K562 (cell line): ENCODE results near the gene SNRNP48. TPM values are rescaled to one million over a fixed set of nuclear protein-coding genes. Genes with fewer than 3 reads are reported as not detected.

Source experiments
- ATAC-seq: fragments of 200-7000 bp; cut with Tn5 transposase; 3 replicates; pipeline ENCODE4 v1.9.1; 2020; ENCODE audit warnings: moderate library complexity
- BruUV-seq: library from RNA; stranded (reverse); fragments of 400-500 nt; replicated peaks from 2 replicates; lab custom pipeline; 2021; lab: Mats Ljungman, UMichigan
- CTCF ChIA-PET: fragments of 300-600 bp; formaldehyde crosslinking; extraction: SDS; loops from one replicate; lab custom pipeline; 2021; ENCODE audit warnings: low intra/inter-chr PET ratio; lab: Yijun Ruan, JAX
- POLR2A ChIA-PET: fragments of 300-600, 350-650 bp; sonication (Branson Sonifier 250); formaldehyde crosslinking; extraction: SDS; loops from one replicate; lab custom pipeline; 2021; ENCODE audit warnings: antibody characterized with exemption, inconsistent platforms; lab: Yijun Ruan, JAX
- DNase-seq, 4 experiments: peaks; one replicate each; pipeline versions ENCODE4 v3.0.0 to v3.0.0-alpha.2; 2011 to 2018; ENCODE audit warnings: low spot score in 3 of 4, mixed read lengths in 3 of 4; ENCODE audit errors: extremely low read depth in 1 of 4
- FAIRE-seq: peaks from 2 replicates; lab custom pipeline; 2011; peaks lifted over from hg19 to GRCh38; lab: Jason Lieb, UNC
- H2AFZ ChIP-seq: 2 replicates; pipeline ENCODE4 v1.6.0; 2011; ENCODE audit warnings: low read depth, low read length, control low read depth, inconsistent platforms
- H3K27ac ChIP-seq: fragments of 200-600 bp; 3 replicates; pipeline ENCODE4 v1.8.0; 2011; ENCODE audit warnings: low read depth, mild to moderate bottlenecking, control low read depth, inconsistent platforms, low read length, moderate library complexity, mixed read lengths; ENCODE audit errors: extremely low read depth
- H3K27me3 ChIP-seq, 2 experiments: fragments of 300-600 bp in 1 of 2; 2 replicates in 1 of 2; 3 replicates in 1 of 2; pipeline versions ENCODE4 v1.6.0 to v1.8.0; 2011; ENCODE audit warnings: inconsistent platforms in 2 of 2, low read length in 2 of 2, mild to moderate bottlenecking in 1 of 2, mixed read lengths in 1 of 2, moderate library complexity in 1 of 2; ENCODE audit not compliant: control insufficient read depth in 2 of 2, insufficient read depth in 2 of 2
- H3K36me3 ChIP-seq: fragments of 300-600 bp; 3 replicates; pipeline ENCODE4 v1.8.0; 2011; ENCODE audit warnings: mild to moderate bottlenecking, low read length, inconsistent platforms; ENCODE audit not compliant: control insufficient read depth, insufficient read depth
- H3K4me1 ChIP-seq, 2 experiments: fragments of 200-600 bp in 1 of 2; replicated peaks in 1 of 2; 2 replicates in 1 of 2; 3 replicates in 1 of 2; pipeline versions ENCODE4 v1.5.1 to v1.8.0; 2011; ENCODE audit warnings: inconsistent platforms in 2 of 2, low read length in 2 of 2, mild to moderate bottlenecking in 1 of 2, mixed read lengths in 1 of 2, moderate library complexity in 1 of 2; ENCODE audit not compliant: control insufficient read depth in 2 of 2, insufficient read depth in 2 of 2
- H3K4me2 ChIP-seq: 2 replicates; pipeline ENCODE4 v1.6.1; 2011; ENCODE audit warnings: low read length, control low read depth, inconsistent platforms, mixed read lengths; ENCODE audit not compliant: insufficient read depth
- H3K4me3 ChIP-seq: fragments of 200-600 bp; sonication (generic), shearing (Covaris generic); 2 replicates; pipeline ENCODE4 v1.5.1; 2016; ENCODE audit warnings: control low read depth, inconsistent platforms
- H3K79me2 ChIP-seq: fragments of 200-600 bp; 3 replicates; pipeline ENCODE4 v1.8.0; 2011; ENCODE audit warnings: low read length, inconsistent platforms; ENCODE audit not compliant: control insufficient read depth, insufficient read depth
- H3K9ac ChIP-seq, 2 experiments: 2 replicates each; pipeline versions ENCODE4 v1.6.0 to v1.6.1; 2011; ENCODE audit warnings: low read depth in 2 of 2, low read length in 2 of 2, control low read depth in 1 of 2, inconsistent platforms in 1 of 2, mild to moderate bottlenecking in 1 of 2, mixed read lengths in 1 of 2; ENCODE audit not compliant: insufficient read depth in 1 of 2
- H3K9me1 ChIP-seq: one replicate; pipeline ENCODE4 v1.6.0; 2011; ENCODE audit warnings: inconsistent platforms, mild to moderate bottlenecking, low read length, moderate library complexity; ENCODE audit not compliant: control insufficient read depth, insufficient read depth
- H3K9me3 ChIP-seq: replicated peaks from 2 replicates; pipeline ENCODE4 v1.5.1; 2011; ENCODE audit warnings: low read depth, low read length, inconsistent platforms; ENCODE audit not compliant: control insufficient read depth, insufficient read depth
- H4K20me1 ChIP-seq: replicated peaks from 2 replicates; pipeline ENCODE4 v1.6.1; 2011; ENCODE audit warnings: low read length, inconsistent platforms, mixed read lengths; ENCODE audit not compliant: control insufficient read depth, insufficient read depth
- ARNT ChIP-seq, 2 experiments: fragments of 450-650 bp; IDR thresholded peaks; 2 replicates each; pipeline ENCODE4 v1.6.1; 2016; ENCODE audit warnings: mild to moderate bottlenecking in 1 of 2
- E2F3 ChIP-seq: fragments of 250-450 bp; sonication (Bioruptor Pico); IDR thresholded peaks from 2 replicates; pipeline ENCODE4 v1.4.0; 2020; ENCODE audit warnings: mild to moderate bottlenecking
- ETV1 ChIP-seq: fragments of 450-650 bp; conservative IDR thresholded peaks from 2 replicates; pipeline ENCODE4 v1.6.1; 2016; ENCODE audit warnings: missing genetic modification characterization, control low read depth, low read depth, missing compliant biosample characterization
- JUN ChIP-seq, 2 experiments: sonication (generic) in 1 of 2; formaldehyde crosslinking in 1 of 2; IDR thresholded peaks; 2 replicates each; pipeline versions ENCODE4 v1.6.1 to v1.8.0; 2012 to 2022; ENCODE audit warnings: borderline replicate concordance in 2 of 2, mild to moderate bottlenecking in 2 of 2, improper control_type of control experiment in 1 of 2, low read depth in 1 of 2, low read length in 1 of 2, missing genetic modification reagents in 1 of 2
- KDM5B ChIP-seq: fragments of 200-600 bp; sonication (generic); IDR thresholded peaks from 2 replicates; pipeline ENCODE4 v1.6.1; 2012; ENCODE audit warnings: low read depth, mild to moderate bottlenecking, moderate library complexity, low read length, control low read depth, inconsistent platforms; ENCODE audit not compliant: insufficient replicate concordance
- NFATC3 ChIP-seq: fragments of 450-650 bp; IDR thresholded peaks from 2 replicates; pipeline ENCODE4 v1.6.1; 2017; ENCODE audit warnings: mild to moderate bottlenecking
- ZNF146 ChIP-seq: IDR thresholded peaks from one replicate; pipeline ENCODE4 v1.6.1; 2018; ENCODE audit warnings: missing compliant biosample characterization; ENCODE audit not compliant: unreplicated experiment
- WGBS: fragments of 100-300 bp; shearing (Covaris generic); methylation state at CpG from one replicate; pipeline ENCODE4 v1.1.6; 2016; ENCODE audit warnings: low coverage, mixed read lengths; ENCODE audit not compliant: insufficient coverage; ENCODE audit errors: missing lambda C conversion rate; 5-methylcytosine and 5-hydroxymethylcytosine counted together
- in situ Hi-C: fragments of 300-500 bp; cut with MboI; formaldehyde crosslinking; loops from 4 replicates; pipeline ENCODE4 v1.15.0; 2018; ENCODE audit warnings: inconsistent platforms, mixed read lengths
- intact Hi-C: fragments of 100-400 bp; cut with micrococcal nuclease; formaldehyde crosslinking; loops from 2 replicates; pipeline ENCODE4 v1.14.2; 2022
- polyA plus RNA-seq, 8 experiments: library from polyadenylated mRNA; depleted of rRNA in 4 of 8; stranded (reverse) in 5 of 8; unstranded in 3 of 8; fragments of >200 nt; fragmentation: Nextera tagmentation in 2 of 8; fragmentation: Illumina TruSeq in 1 of 8; extraction: Ambion mirVana in 2 of 8; extraction: Trizol in 1 of 8; gene quantifications; 2 replicates each; pipeline versions ENCODE4 v1.2.1 to v1.2.3, GENCODE V29; 2011 to 2014; ENCODE audit warnings: inconsistent platforms in 1 of 8, missing spikeins in 1 of 8
- total RNA-seq, 7 experiments: library from RNA; depleted of rRNA in 6 of 7; stranded (reverse); fragments of >200 nt in 6 of 7; fragmentation: Illumina TruSeq in 2 of 7; extraction: Trizol in 2 of 7; gene quantifications; 2 replicates each; pipeline versions ENCODE4 v1.2.1 to v1.2.3, GENCODE V29; 2011 to 2021; ENCODE audit warnings: low replicate concordance in 1 of 7
- TF ChIP-seq, protein P1 (sequence below): sonication (generic); formaldehyde crosslinking; IDR thresholded peaks from 2 replicates; pipeline ENCODE4 v1.4.0; 2020; ENCODE audit warnings: mild to moderate bottlenecking, missing genetic modification reagents
- TF ChIP-seq, protein P2 (sequence below), 2 experiments: IDR thresholded peaks; 2 replicates each; pipeline ENCODE4 v1.6.1; 2012; ENCODE audit warnings: improper control_type of control experiment in 2 of 2, low read depth in 2 of 2, low read length in 2 of 2, borderline replicate concordance in 1 of 2
- TF ChIP-seq, protein P3 (sequence below), 2 experiments: fragments of 200-800 bp in 1 of 2; sonication (Bioruptor generic) in 1 of 2; sonication (generic) in 1 of 2; formaldehyde crosslinking in 1 of 2; IDR thresholded peaks in 1 of 2; conservative IDR thresholded peaks in 1 of 2; 2 replicates each; pipeline versions ENCODE4 v1.5.0 to v1.6.1; 2016 to 2020; ENCODE audit warnings: missing compliant biosample characterization in 1 of 2, missing genetic modification characterization in 1 of 2, missing genetic modification reagents in 1 of 2
- TF ChIP-seq, protein P4 (sequence below): fragments of 450-650 bp; IDR thresholded peaks from 2 replicates; pipeline ENCODE4 v1.6.1; 2016; ENCODE audit warnings: borderline replicate concordance

The SNRNP48 gene
- total and polyA plus RNA-seq, 9 of the 15 experiments (the other 6 are each of a cell fraction or from before 2014, with no cell fraction given) = 6.2 to 32.9 (median 18.6) TPM

DNA sequence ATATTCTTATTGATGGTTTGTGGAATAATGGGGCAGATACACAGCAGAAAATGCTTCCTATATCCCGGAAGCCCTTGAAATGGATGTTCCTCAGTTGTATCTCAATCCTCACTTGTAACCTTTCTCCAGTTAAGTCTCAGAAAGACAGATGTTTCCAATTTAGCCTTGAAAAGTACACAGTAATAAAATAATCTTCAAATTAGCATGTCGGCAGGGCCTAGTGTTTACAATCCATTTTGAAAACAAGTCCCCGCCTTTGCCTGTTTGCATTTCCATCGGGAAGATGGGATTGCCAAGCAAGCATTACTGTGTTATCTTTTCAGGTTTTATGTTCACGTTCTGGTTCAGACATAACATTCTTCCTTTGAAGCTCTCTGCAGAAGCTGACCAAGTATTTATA, 41.5 kb downstream of the SNRNP48 start:
- H3K4me3 ChIP-seq = no peak overlapping the region
- no peak overlapping the region for H3K9ac ChIP-seq
- ATAC-seq = no peak
- CTCF ChIA-PET = no interaction called here
- no TSS peak for BruUV-seq
- no peaks in the 10 kb centered on the region for H3K36me3 ChIP-seq
- H3K79me2 ChIP-seq = no peaks in the 10 kb centered on the region
- intact Hi-C loops (no loop called here), in situ Hi-C loops (no loop called here)
- H3K27me3 ChIP-seq = peaks cover 44 to 54% of the 10 kb centered on the region in 2 experiments
- FAIRE-seq = peak; percentile 23
- 3% methylated on average over 5 of the region's 5 CpGs for WGBS
- H3K4me2 ChIP-seq = no peak overlapping the region
- POLR2A ChIA-PET = interaction anchor here (3.0 kb wide), 1 partner anchor 9 kb away, joined by 7 read pairs; no protein-coding TSS in a partner anchor
- no peaks in the 10 kb centered on the region for H3K4me1 ChIP-seq
- no peak overlapping the region for H2AFZ ChIP-seq
- no peaks in the 10 kb centered on the region for H4K20me1 ChIP-seq
- no peak for DNase-seq
- H3K9me1 ChIP-seq = no peaks in the 10 kb centered on the region
- no peak overlapping the region for H3K27ac ChIP-seq
- no peaks in the 10 kb centered on the region for H3K9me3 ChIP-seq
- TF ChIP-seq KDM5B (no peak), ZNF146 (CRISPR knock-in tag) (no peak), JUN (IDR thresholded peaks at IDR 0.05; ENCODE audit: borderline replicate concordance, low read depth, low read length) (no peak), JUN (CRISPR knock-in tag; IDR thresholded peaks at IDR 0.05; ENCODE audit: borderline replicate concordance) (no peak), NFATC3 (no peak), ETV1 (tag) (no peak), E2F3 (no peak), ARNT (IDR thresholded peaks at IDR 0.05) (no peak)
- TF ChIP-seq, protein P1, sequence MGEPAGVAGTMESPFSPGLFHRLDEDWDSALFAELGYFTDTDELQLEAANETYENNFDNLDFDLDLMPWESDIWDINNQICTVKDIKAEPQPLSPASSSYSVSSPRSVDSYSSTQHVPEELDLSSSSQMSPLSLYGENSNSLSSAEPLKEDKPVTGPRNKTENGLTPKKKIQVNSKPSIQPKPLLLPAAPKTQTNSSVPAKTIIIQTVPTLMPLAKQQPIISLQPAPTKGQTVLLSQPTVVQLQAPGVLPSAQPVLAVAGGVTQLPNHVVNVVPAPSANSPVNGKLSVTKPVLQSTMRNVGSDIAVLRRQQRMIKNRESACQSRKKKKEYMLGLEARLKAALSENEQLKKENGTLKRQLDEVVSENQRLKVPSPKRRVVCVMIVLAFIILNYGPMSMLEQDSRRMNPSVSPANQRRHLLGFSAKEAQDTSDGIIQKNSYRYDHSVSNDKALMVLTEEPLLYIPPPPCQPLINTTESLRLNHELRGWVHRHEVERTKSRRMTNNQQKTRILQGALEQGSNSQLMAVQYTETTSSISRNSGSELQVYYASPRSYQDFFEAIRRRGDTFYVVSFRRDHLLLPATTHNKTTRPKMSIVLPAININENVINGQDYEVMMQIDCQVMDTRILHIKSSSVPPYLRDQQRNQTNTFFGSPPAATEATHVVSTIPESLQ = no peak
- TF ChIP-seq, protein P2, sequence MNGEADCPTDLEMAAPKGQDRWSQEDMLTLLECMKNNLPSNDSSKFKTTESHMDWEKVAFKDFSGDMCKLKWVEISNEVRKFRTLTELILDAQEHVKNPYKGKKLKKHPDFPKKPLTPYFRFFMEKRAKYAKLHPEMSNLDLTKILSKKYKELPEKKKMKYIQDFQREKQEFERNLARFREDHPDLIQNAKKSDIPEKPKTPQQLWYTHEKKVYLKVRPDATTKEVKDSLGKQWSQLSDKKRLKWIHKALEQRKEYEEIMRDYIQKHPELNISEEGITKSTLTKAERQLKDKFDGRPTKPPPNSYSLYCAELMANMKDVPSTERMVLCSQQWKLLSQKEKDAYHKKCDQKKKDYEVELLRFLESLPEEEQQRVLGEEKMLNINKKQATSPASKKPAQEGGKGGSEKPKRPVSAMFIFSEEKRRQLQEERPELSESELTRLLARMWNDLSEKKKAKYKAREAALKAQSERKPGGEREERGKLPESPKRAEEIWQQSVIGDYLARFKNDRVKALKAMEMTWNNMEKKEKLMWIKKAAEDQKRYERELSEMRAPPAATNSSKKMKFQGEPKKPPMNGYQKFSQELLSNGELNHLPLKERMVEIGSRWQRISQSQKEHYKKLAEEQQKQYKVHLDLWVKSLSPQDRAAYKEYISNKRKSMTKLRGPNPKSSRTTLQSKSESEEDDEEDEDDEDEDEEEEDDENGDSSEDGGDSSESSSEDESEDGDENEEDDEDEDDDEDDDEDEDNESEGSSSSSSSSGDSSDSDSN (IDR thresholded peaks at IDR 0.05; ENCODE audit: borderline replicate concordance in 1 of 2, low read depth in 2 of 2, low read length in 2 of 2) = no peak
- TF ChIP-seq, protein P3, sequence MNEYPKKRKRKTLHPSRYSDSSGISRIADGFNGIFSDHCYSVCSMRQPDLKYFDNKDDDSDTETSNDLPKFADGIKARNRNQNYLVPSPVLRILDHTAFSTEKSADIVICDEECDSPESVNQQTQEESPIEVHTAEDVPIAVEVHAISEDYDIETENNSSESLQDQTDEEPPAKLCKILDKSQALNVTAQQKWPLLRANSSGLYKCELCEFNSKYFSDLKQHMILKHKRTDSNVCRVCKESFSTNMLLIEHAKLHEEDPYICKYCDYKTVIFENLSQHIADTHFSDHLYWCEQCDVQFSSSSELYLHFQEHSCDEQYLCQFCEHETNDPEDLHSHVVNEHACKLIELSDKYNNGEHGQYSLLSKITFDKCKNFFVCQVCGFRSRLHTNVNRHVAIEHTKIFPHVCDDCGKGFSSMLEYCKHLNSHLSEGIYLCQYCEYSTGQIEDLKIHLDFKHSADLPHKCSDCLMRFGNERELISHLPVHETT (CRISPR knock-in tag; conservative IDR thresholded peaks at IDR 0.05 in 1 of 2, IDR thresholded peaks at IDR 0.05 in 1 of 2) = no peak
- TF ChIP-seq, protein P4, sequence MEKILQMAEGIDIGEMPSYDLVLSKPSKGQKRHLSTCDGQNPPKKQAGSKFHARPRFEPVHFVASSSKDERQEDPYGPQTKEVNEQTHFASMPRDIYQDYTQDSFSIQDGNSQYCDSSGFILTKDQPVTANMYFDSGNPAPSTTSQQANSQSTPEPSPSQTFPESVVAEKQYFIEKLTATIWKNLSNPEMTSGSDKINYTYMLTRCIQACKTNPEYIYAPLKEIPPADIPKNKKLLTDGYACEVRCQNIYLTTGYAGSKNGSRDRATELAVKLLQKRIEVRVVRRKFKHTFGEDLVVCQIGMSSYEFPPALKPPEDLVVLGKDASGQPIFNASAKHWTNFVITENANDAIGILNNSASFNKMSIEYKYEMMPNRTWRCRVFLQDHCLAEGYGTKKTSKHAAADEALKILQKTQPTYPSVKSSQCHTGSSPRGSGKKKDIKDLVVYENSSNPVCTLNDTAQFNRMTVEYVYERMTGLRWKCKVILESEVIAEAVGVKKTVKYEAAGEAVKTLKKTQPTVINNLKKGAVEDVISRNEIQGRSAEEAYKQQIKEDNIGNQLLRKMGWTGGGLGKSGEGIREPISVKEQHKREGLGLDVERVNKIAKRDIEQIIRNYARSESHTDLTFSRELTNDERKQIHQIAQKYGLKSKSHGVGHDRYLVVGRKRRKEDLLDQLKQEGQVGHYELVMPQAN = no peak
